Ureter (tissue), 1 donor: ENCODE measurements around the gene DOCK4. TPM values are rescaled to one million over a fixed set of nuclear protein-coding genes. Genes with fewer than 3 reads are reported as not detected.

Experiments used
- DNase-seq: peaks from one replicate; pipeline ENCODE4 v3.0.0-alpha.2; 2020; ENCODE audit warnings: low spot score
- total RNA-seq: library from RNA; stranded (reverse); gene quantifications from one replicate; pipeline ENCODE4 v1.2.4, GENCODE V29; 2023
- donor health status: DM: yes; HTN: yes; CAD: no.

Gene DOCK4
- total RNA-seq, 1 donor from 2014 or later = 37.9 TPM

- no peak for DNase-seq
Measured at GRCh38 chr7:112010109-112010508, 196.1 kb downstream of the DOCK4 start.

- DNase-seq = no peak
Measured at GRCh38 chr7:112009081-112009480, 197.1 kb downstream of the DOCK4 start.

GRCh38 chr7:112007185-112007584 lies 199.0 kb downstream of the DOCK4 start:
- no peak for DNase-seq

GRCh38 chr7:112006071-112006470 lies 200.1 kb downstream of the DOCK4 start:
- no peak for DNase-seq

GRCh38 chr7:112005205-112005775 lies 200.9 kb downstream of the DOCK4 start:
- DNase-seq = no peak

GRCh38 chr7:112001091-112001826 lies 204.9 kb downstream of the DOCK4 start:
- no peak for DNase-seq

- DNase-seq = no peak
Measured at GRCh38 chr7:111998326-111998725, 207.9 kb downstream of the DOCK4 start.

GRCh38 chr7:111997546-111997945 lies 208.7 kb downstream of the DOCK4 start:
- no peak for DNase-seq

- DNase-seq = no peak
Measured at GRCh38 chr7:111992601-111993000, 213.6 kb downstream of the DOCK4 start.

- no peak for DNase-seq
Measured at GRCh38 chr7:111990643-111991042, 215.6 kb downstream of the DOCK4 start.

- no peak for DNase-seq
Measured at GRCh38 chr7:111987886-111988285, 218.3 kb downstream of the DOCK4 start.

- no peak for DNase-seq
Measured at GRCh38 chr7:111987115-111987826, 218.9 kb downstream of the DOCK4 start.

GRCh38 chr7:111986601-111987000 lies 219.6 kb downstream of the DOCK4 start:
- DNase-seq = no peak

GRCh38 chr7:111985798-111986197 lies 220.4 kb downstream of the DOCK4 start:
- no peak for DNase-seq

GRCh38 chr7:111982804-111983203 lies 223.4 kb downstream of the DOCK4 start:
- no peak for DNase-seq

GRCh38 chr7:111982133-111982532 lies 224.1 kb downstream of the DOCK4 start:
- DNase-seq = no peak

- no peak for DNase-seq
Measured at GRCh38 chr7:111980725-111981124, 225.5 kb downstream of the DOCK4 start.

- no peak for DNase-seq
Measured at GRCh38 chr7:111975346-111975745, 230.9 kb downstream of the DOCK4 start.

- no peak for DNase-seq
Measured at GRCh38 chr7:111960984-111961383, 245.2 kb downstream of the DOCK4 start.

GRCh38 chr7:111958896-111959295 lies 247.3 kb downstream of the DOCK4 start:
- no peak for DNase-seq

GRCh38 chr7:111958431-111958830 lies 247.8 kb downstream of the DOCK4 start:
- DNase-seq = no peak

GRCh38 chr7:111955616-111956015 lies 250.6 kb downstream of the DOCK4 start:
- no peak for DNase-seq
